CD4-positive, alpha-beta T cell treated with Interleukin-12 subunit alpha and Interleukin-12 subunit beta, for 1 hour (primary cell): Measurements from ENCODE around the gene RBMX2.

ENCODE experiments used
- DNase-seq: peaks from one replicate; pipeline ENCODE4 v3.0.0-alpha.2; 2020

The RBMX2 gene

DNA sequence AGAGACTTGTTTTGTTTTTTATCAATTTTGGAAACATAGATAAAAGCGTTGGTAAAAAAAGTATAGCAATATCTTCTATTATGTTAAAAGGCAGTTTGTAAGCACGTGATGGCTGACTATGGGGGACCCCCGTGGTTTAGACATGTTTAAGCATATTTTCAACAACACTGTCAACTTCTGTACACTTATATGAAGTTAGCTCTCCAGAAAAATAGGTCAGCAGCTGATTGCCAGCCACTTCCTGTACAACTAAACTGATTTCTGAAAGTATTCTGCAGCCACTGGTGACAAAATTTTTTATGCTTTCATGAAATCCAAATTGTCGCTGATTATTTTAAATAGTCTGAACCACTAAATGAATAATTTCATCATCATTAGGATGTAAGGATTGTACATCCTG is 45.2 kb downstream of the RBMX2 start:
- DNase-seq: no peak
